Mammary epithelial cell (primary cell): Measurements from ENCODE around the gene SPAG16.

Source experiments
- CTCF ChIP-seq, 2 donors: IDR thresholded peaks in 1 of 2; conservative IDR thresholded peaks in 1 of 2; 2 replicates each; pipeline ENCODE4 v1.5.1; 2011 to 2012; ENCODE audit warnings: inconsistent platforms in 2 of 2, low read length in 2 of 2, mild to moderate bottlenecking in 2 of 2, control low read depth in 1 of 2, low read depth in 1 of 2; ENCODE audit not compliant: insufficient read depth in 1 of 2; ENCODE audit errors: extremely low read depth in 1 of 2
- EZH2 ChIP-seq: IDR thresholded peaks from 2 replicates; pipeline ENCODE4 v1.6.1; 2012; ENCODE audit warnings: low read length, inconsistent platforms, borderline replicate concordance

GRCh38 chr2:213238753-213239495, 45.3 kb upstream of the SPAG16 start:
- no peak for TF ChIP-seq EZH2
- TF ChIP-seq CTCF (conservative IDR thresholded peaks at IDR 0.05 in 1 of 2, IDR thresholded peaks at IDR 0.05 in 1 of 2; ENCODE audit: extremely low read depth in 1 of 2, insufficient read depth in 1 of 2, low read depth in 1 of 2, low read length in 2 of 2) = no peak
